Activated CD4-positive, alpha-beta T cell treated with anti-CD3 and anti-CD28 coated beads, Interleukin-2, amount 50 U/mL, for 4 hours (primary cell): ENCODE measurements around the gene NR2F2.

ENCODE experiments used
- DNase-seq, 2 experiments: peaks; one replicate each; pipeline ENCODE4 v3.0.0-alpha.2; 2020

Gene NR2F2

GRCh38 chr15:96330450-96331143 is at the start of gene NR2F2:
NR2F2 (plus strand) TSS chr15:96330700; CDS start chr15:96332106, 1,406 bp downstream.
- DNase-seq, result no peak

GRCh38 chr15:96285305-96285704 is 45.2 kb upstream of the NR2F2 start:
- DNase-seq, result no peak

DNA sequence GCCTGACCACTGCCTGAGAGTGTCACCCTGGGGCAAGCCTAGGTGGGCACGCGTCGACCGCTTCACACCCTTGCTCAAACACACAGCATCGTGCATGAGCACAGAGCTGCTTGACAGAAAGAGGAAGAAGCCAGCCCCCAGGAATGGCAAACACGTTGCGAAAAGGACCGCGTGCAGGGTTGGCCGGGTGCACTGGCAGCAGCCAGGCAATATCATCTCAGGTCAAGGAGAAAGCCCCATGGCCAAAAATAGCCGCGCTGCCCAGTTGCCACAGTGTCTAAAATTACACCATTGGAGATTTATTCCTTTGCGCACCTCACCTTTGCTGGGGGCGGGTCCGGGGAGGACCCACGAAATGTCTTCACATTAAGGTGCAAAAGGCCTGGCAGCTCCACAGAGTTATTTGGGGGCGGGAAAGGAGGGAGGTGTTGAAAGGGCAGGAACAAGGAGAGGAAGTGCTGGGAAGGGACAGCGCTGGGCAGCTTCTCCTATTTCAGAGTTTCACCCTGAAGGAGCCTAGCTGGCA is 44.7 kb upstream of the NR2F2 start:
- DNase-seq, result no peak

DNA sequence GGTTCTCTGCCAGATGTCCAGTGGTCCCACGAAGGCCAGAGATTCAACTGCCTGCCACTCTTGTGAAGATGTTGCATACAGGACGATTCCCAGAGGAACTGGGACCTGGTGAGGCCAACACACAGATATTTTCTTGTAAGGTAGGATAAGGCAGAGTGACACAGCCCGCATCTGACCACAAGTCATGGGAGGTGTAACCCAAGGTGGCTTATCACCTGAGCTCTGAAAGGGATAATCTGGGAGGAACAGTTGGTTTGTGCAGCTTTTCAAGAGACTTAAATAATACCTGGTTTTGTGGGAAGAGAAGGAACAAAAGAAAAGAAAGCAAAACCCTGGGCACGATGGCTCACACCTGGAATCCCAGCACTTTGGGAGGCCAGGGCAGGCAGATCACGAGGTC is 39.8 kb upstream of the NR2F2 start:
- DNase-seq, result no peak

- no peak for DNase-seq
Observed at GRCh38 chr15:96292635-96293034, 37.9 kb upstream of the NR2F2 start.

- DNase-seq, result no peak
Observed at GRCh38 chr15:96293441-96293840, 37.1 kb upstream of the NR2F2 start.

DNA sequence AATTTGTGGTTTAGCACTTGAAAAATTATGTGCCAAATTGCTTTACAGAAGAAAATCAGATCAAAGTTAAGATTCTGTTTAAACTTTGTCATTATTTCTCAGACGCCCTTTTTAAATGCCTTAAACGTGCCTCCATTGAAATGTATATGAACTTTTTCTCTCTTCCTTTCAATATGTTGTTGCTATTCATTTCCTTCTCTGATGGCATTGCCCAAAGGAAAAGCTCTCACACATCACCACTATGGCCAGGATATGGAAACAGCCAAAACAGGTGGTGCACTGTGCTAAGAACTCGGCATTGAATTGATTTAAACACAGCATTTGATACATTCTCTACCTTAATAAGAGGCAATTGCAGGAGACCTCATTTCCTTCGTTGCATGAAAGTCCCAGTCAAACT is 35.7 kb upstream of the NR2F2 start:
- no peak for DNase-seq

DNA sequence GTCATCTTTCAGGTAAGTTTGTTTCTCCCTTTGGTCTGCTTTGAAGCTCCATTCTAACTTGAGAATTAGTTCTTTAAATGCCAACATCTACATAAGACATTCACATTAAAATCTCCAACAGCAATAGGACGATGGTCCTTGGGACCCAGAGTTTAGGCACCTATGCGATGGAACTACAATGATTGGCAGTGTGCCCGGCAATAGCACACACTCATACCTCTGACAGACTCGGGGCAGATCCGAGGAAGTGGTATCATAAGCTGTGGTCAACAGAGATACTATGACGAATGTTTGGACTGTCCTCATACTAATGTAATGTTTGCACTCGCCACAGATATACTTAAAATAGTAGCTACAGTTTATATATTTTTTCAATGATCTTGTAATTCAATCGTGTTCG is 34.2 kb upstream of the NR2F2 start:
- no peak for DNase-seq

GRCh38 chr15:96297783-96298182 is 32.7 kb upstream of the NR2F2 start:
- DNase-seq, result no peak

DNA sequence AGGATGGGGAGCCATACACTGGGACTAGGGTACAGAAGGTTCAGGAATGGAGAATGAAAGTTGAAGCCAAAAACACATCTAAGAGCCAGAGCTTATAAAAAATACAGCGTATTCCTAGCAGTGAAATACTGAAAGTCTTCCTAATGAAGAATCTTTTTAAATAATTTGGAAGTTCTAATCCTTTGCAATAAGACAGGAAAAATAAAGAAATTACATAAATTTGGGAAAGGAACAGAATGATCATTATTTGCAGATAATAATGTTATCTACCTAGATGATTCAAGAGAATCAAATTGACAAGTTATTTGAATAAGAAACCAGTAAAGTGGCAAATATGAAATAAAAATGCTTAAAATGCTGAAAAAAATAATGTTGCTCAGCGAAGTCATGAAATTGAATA is 32.3 kb upstream of the NR2F2 start:
- no peak for DNase-seq

DNA sequence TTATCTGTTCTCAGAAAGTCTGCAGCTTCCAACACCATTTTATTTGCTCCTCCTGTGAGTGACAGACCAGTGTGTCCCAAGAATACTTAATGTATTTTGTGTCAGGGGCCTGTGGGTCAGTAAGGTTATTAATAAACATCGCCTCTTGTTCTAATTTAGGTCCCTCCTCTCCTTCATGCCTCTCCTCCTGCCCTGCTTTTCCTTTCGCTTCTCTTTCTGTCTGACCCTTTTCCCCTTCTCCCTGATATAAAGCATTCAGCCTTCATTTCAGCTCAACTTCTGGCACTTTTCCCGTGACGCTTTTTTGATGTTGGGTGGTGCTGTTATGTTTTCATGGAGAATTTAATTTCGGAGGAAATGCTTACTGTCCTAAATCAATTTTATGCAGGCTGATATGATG is 29.7 kb upstream of the NR2F2 start:
- DNase-seq, result no peak

- DNase-seq, result no peak
Observed at GRCh38 chr15:96303503-96304056, 26.9 kb upstream of the NR2F2 start.

DNA sequence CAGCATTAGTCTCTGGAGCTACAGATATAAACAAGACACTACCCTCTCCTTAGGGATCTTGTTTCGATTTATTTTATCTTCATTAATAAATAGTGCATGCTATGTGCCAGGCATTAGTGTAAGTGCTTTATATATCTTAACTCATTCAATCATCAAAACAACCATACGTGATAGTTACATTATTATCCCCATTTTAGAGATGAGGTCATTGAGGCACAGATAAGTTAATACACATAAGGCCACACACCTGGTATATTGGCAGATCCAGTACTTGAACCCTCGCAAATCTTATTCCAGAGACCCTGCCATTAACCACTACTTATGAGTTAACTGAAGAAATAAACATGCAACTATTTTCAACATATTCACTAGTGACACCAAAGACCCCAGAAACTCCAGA is 25.7 kb upstream of the NR2F2 start:
- no peak for DNase-seq

GRCh38 chr15:96306321-96306720 is 24.2 kb upstream of the NR2F2 start:
- DNase-seq, result no peak

DNA sequence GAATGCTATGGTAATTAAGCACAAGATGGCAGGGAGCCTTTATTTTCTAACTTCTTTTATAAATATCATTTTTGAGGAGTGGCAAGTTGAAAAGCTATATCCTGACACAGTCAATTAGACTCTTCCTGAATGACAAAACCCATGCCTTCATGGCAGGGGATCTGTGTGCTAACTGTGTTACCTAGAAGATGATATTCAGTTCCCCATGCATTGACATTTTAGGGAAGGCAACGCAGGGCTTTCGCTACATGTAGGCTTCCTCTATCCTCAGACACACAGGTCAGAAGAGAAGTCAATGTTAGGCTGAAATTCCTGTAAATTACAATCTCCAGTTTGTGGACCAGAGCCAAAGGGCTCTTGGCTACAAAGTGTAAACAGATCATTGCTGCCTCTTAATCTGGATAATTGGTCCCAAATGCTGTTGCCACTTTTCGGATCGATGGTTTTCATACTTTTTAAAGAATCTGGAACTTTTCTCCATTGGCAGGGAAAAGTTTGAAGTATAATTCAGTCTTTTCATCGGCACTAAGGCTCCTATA is 22.6 kb upstream of the NR2F2 start:
- DNase-seq, result no peak

DNA sequence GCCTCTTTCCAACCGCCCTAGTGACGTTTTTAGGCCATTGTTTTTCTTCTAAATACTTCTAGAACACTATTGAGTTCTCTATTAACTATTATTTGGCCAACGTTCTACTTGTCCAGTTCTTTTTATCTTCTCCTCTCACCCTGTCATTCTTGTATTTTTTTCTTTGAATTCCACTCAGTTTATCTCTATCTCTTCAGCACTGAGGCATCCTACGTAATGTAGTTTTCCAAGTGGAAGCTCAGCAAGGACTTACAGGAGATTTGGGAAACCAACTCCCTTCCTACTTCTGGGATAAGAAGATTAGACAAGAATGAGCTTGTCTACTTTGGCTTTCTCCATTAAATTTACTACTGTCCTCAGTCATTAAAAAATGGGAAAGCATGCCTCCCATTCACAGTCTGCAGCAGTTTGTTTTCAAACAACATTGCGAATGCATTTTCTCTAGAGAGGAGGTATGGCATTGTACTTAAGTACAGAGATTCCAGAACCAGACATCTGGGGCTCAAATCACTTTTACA is 21.3 kb upstream of the NR2F2 start:
- DNase-seq, result no peak

DNA sequence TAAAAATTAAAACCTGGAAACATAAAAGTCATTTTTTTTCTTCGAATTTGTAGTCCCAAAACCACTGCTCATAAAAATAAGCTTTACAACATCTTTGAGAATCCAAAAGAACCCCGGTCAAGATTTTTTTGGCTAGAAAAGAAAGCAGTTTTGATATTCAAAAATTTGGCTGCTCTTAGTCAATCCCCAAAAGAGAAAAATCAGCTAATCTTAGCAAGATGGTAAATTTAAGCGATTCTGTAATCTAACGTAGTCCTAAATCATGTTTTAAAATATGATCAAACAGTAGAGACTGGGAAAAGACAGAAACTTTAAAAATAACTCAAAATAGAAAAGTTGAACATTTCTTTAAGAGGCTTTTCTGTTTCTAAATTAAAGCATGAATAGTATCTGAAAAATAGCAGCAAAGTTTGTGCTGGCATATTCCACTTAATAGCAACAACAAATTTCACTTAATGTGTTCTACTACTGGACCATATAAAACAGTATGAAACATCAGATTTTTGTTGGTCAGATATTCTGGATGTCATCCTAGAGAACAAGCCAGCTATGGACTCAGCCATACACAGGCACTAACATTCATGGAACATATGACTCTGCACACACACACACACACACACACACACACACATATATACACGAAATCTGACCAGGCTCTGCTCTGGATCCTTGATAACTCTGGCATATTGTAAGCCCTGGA is 19.1 kb upstream of the NR2F2 start:
- no peak for DNase-seq

- no peak for DNase-seq
Observed at GRCh38 chr15:96311956-96312294, 18.6 kb upstream of the NR2F2 start.

- no peak for DNase-seq
Observed at GRCh38 chr15:96312641-96313335, 17.7 kb upstream of the NR2F2 start.

DNA sequence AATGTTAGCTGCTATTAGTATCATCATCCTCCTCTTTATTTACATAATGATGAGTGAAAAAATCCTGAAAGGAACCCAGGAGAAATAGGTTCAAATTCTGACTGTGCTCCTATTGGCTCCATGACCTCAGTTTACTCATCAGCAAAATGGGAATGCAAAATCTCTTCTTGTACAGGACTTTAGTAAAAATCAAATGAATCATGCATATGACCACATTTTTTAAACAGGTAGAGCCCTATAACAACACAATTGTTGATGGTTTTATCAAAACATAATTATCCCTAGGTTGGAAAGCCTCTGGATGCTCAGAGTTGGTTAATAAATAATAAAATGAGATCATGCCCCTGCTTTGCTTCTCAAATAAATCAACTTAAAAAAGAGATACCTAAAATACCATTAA is 16.0 kb upstream of the NR2F2 start:
- no peak for DNase-seq

DNA sequence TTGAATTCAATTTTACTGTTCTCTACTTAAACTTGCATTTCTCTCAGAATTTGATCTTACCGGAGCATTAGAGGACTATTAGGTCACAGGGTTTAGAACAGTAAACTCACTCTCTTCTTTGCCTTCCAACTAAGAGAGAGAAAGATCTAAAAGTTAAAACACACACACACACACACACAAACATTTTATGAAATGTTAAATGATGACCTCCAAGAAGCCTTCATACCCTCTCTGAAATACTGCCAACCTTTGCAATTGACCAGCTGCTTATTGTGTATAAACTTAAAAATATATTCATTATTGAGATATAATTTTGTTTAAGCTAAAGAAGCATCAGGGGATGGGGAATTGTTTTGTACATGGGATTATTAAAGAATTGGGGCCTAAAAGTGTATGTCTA is 15.5 kb upstream of the NR2F2 start:
- DNase-seq, result no peak

- no peak for DNase-seq
Observed at GRCh38 chr15:96316953-96317629, 13.4 kb upstream of the NR2F2 start.

DNA sequence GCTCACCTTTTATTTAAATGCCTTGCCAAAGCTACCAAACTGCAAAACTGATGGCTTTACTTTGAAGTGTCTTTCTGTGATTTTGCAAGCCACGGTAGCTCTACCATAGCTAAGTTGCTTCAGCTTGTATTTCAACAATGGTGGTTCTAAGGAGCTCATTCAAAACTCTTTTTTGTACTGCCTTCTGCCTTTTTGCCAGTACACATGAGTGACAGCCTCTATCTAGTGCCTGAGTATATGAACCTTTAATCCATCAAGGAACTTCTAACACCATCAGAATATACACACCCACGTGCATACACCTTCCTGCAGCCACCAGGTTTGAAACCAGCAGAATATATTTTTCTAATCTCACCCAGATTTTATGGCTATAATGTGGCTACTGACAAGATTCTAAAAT is 10.4 kb upstream of the NR2F2 start:
- no peak for DNase-seq
